OCI-LY1 (cell line): ENCODE results near the gene OR4Q2.
"Not testable (repeated sequence)": the region's sequence is repeated elsewhere in the genome, so short reads cannot be mapped to it uniquely, and the experiment has no call there.

Experiments used
- H2AFZ ChIP-seq: fragments of 200-600 bp; sonication (generic), shearing (Covaris generic); 2 replicates; pipeline ENCODE4 v1.6.0; 2014; ENCODE audit warnings: antibody characterized with exemption, mild to moderate bottlenecking, low read length
- H3F3A ChIP-seq: fragments of 200-600 bp; sonication (generic), shearing (Covaris generic); 2 replicates; pipeline ENCODE4 v1.6.0; 2014; ENCODE audit warnings: mild to moderate bottlenecking, antibody characterized with exemption, low read length, moderate library complexity; ENCODE audit not compliant: insufficient read depth
- H3K27ac ChIP-seq: fragments of 200-600 bp; sonication (generic); 2 replicates; pipeline ENCODE4 v1.5.1; 2014; ENCODE audit warnings: low read length, mixed run types, mild to moderate bottlenecking, low read depth; ENCODE audit not compliant: poor library complexity, severe bottlenecking
- H3K27me3 ChIP-seq: fragments of 200-600 bp; sonication (generic); 2 replicates; pipeline ENCODE4 v1.6.0; 2014; ENCODE audit warnings: antibody characterized with exemption, mild to moderate bottlenecking, low read length, moderate library complexity; ENCODE audit not compliant: insufficient read depth
- H3K36me3 ChIP-seq: fragments of 200-600 bp; sonication (generic); 2 replicates; pipeline ENCODE4 v1.6.1; 2014; ENCODE audit warnings: mild to moderate bottlenecking, antibody characterized with exemption, low read length, moderate library complexity, mixed read lengths; ENCODE audit not compliant: insufficient read depth
- H3K4me1 ChIP-seq: fragments of 200-600 bp; sonication (generic); 2 replicates; pipeline ENCODE4 v1.5.1; 2014; ENCODE audit warnings: mild to moderate bottlenecking, low read length, moderate library complexity; ENCODE audit not compliant: insufficient read depth, severe bottlenecking
- H3K4me2 ChIP-seq: fragments of 200-600 bp; sonication (generic), shearing (Covaris generic); 2 replicates; pipeline ENCODE4 v1.6.1; 2014; ENCODE audit warnings: low read length
- H3K4me3 ChIP-seq: fragments of 200-600 bp; sonication (generic); 2 replicates; pipeline ENCODE4 v1.5.1; 2014; ENCODE audit warnings: low read length, low read depth, mild to moderate bottlenecking, mixed read lengths; ENCODE audit not compliant: poor library complexity, severe bottlenecking
- H3K79me2 ChIP-seq: fragments of 200-600 bp; shearing (Covaris generic); 2 replicates; pipeline ENCODE4 v1.6.1; 2016; ENCODE audit warnings: mixed run types, low read length, mixed read lengths; ENCODE audit not compliant: insufficient read depth
- H3K9ac ChIP-seq: fragments of 200-600 bp; sonication (generic), shearing (Covaris generic); 2 replicates; pipeline ENCODE4 v1.6.1; 2014; ENCODE audit warnings: mild to moderate bottlenecking, low read length, mixed read lengths
- H3K9me2 ChIP-seq: fragments of 200-600 bp; sonication (generic), shearing (Covaris generic); 2 replicates; pipeline ENCODE4 v1.6.1; 2014; ENCODE audit warnings: low read depth, mild to moderate bottlenecking, low read length, mixed read lengths
- H3K9me3 ChIP-seq: fragments of 200-600 bp; shearing (Covaris generic); 2 replicates; pipeline ENCODE4 v1.6.1; 2014; ENCODE audit warnings: low read length, mixed read lengths
- H4K20me1 ChIP-seq: fragments of 200-600 bp; sonication (generic), shearing (Covaris generic); 2 replicates; pipeline ENCODE4 v1.6.0; 2016; ENCODE audit warnings: mild to moderate bottlenecking, low read length; ENCODE audit not compliant: insufficient read depth
- CTCF ChIP-seq: fragments of 200-600 bp; sonication (generic), shearing (Covaris generic); IDR thresholded peaks from 2 replicates; pipeline ENCODE4 v1.5.1; 2017; ENCODE audit warnings: mild to moderate bottlenecking, antibody characterized with exemption, low read length, moderate library complexity, mixed read lengths
- EZH2 ChIP-seq: fragments of 200-600 bp; sonication (generic), shearing (Covaris generic); IDR thresholded peaks from 2 replicates; pipeline ENCODE4 v1.8.0; 2017; ENCODE audit warnings: borderline replicate concordance, mixed run types, mild to moderate bottlenecking, antibody characterized with exemption, low read length, moderate library complexity, mixed read lengths

The OR4Q2 gene

GRCh38 chr14:20001863-20002262 is at the start of gene OR4Q2:
Gene OR4Q2, plus strand, starts transcription at chr14:20002163.
- TF ChIP-seq CTCF (no peak), EZH2 (no peak)
- Histone ChIP-seq H3K9me2 (no peaks in the 10 kb centered on the region), H3F3A (no peaks in the 10 kb centered on the region), H4K20me1 (no peaks in the 10 kb centered on the region), H3K27ac (no peak within 1 kb of the TSS), H2AFZ (no peak within 1 kb of the TSS), H3K9ac (no peak within 1 kb of the TSS), H3K4me1 (no peaks in the 10 kb centered on the region), H3K4me2 (no peak within 1 kb of the TSS), H3K79me2 (no peaks in the 10 kb centered on the region), H3K27me3 (no peaks in the 10 kb centered on the region), H3K4me3 (no peak within 1 kb of the TSS), H3K9me3 (no peaks in the 10 kb centered on the region), H3K36me3 (no peaks in the 10 kb centered on the region)

GRCh38 chr14:19969735-19970134 is 32.2 kb upstream of the OR4Q2 start:
- not testable (repeated sequence) for H3K27ac ChIP-seq, H3K9me3 ChIP-seq, H3K9me2 ChIP-seq, H3F3A ChIP-seq, H2AFZ ChIP-seq, H3K36me3 ChIP-seq, H3K27me3 ChIP-seq, H3K9ac ChIP-seq, H3K4me3 ChIP-seq, H3K79me2 ChIP-seq, H3K4me1 ChIP-seq, H4K20me1 ChIP-seq, H3K4me2 ChIP-seq

GRCh38 chr14:19974844-19975243 is 27.1 kb upstream of the OR4Q2 start:
- no peak overlapping the region for H3K4me3 ChIP-seq
- no peaks in the 10 kb centered on the region for H3K4me1 ChIP-seq
- H3K36me3 ChIP-seq = no peaks in the 10 kb centered on the region
- H3F3A ChIP-seq = no peaks in the 10 kb centered on the region
- H4K20me1 ChIP-seq = no peaks in the 10 kb centered on the region
- no peak for TF ChIP-seq CTCF
- no peak for TF ChIP-seq EZH2
- H3K9ac ChIP-seq = no peak overlapping the region
- no peaks in the 10 kb centered on the region for H3K79me2 ChIP-seq
- H2AFZ ChIP-seq = no peak overlapping the region
- no peaks in the 10 kb centered on the region for H3K9me2 ChIP-seq
- no peak overlapping the region for H3K4me2 ChIP-seq
- no peaks in the 10 kb centered on the region for H3K9me3 ChIP-seq
- H3K27ac ChIP-seq = no peak overlapping the region
- no peaks in the 10 kb centered on the region for H3K27me3 ChIP-seq

GRCh38 chr14:19975291-19975690 is 26.7 kb upstream of the OR4Q2 start, which contains the start of gene OR4K15:
Gene OR4K15, plus strand, starts transcription at chr14:19975591. Its CDS starts 0 bp downstream, at chr14:19975591.
- no peaks in the 10 kb centered on the region for H3K9me3 ChIP-seq
- H3F3A ChIP-seq = no peaks in the 10 kb centered on the region
- no peaks in the 10 kb centered on the region for H3K27me3 ChIP-seq
- H3K79me2 ChIP-seq = no peaks in the 10 kb centered on the region
- no peaks in the 10 kb centered on the region for H3K9me2 ChIP-seq
- H3K36me3 ChIP-seq = no peaks in the 10 kb centered on the region
- H3K4me1 ChIP-seq = no peaks in the 10 kb centered on the region
- H2AFZ ChIP-seq = no peak within 1 kb of the TSS
- TF ChIP-seq EZH2 (no peak), CTCF (no peak)
- no peak within 1 kb of the TSS for H3K4me2 ChIP-seq
- H3K4me3 ChIP-seq = no peak within 1 kb of the TSS
- H4K20me1 ChIP-seq = no peaks in the 10 kb centered on the region
- no peak within 1 kb of the TSS for H3K27ac ChIP-seq
- H3K9ac ChIP-seq = no peak within 1 kb of the TSS
